ENCODE data around the gene REV1.

DNA sequence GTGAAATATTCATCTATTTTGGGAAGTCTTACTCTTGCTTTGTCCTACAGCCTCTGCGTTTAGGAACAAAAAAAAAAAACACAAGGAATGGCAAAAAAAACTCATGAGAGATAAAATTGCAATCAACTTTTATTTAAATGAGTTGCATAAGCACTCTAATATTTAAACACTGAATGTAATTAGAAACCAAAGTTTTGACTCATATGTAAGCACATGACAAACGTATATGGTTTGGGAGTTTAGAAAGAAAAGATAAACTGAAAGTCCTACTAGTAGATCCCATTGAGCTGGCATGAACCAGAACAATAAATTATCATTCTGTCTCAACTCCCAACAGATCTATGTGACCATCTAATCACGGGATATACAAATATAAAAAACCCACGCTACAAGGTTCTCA is 44.8 kb downstream of the REV1 start:
- TF ChIP-seq POLR2AphosphoS5 (IDR thresholded peaks at IDR 0.05; ENCODE audit: low read depth, low read length) = no peak
- TF ChIP-seq TAF1 (IDR thresholded peaks at IDR 0.05; ENCODE audit: borderline replicate concordance, insufficient read depth, low read length) = no peak
